ENCODE results near the gene ESRRG.

DNA sequence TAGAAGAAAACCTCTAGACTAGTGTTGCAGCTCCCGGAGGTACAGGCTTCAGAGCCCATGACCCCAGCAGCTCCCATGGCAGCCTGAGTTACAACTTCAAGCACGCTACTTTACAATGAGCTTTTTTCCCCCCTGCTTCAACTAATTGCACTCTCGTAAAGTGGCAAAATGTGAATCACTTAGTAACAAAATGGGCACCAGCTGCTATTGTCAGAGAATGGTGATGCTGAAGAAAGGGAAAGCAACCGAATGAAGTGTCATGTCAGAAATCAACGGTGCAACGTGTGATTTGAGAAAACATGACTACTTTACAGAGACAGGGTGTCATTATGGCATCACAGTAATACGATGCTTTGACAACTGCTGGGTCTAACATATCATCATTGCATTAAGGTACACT, 40.5 kb downstream of the ESRRG start:
- no peak for TF ChIP-seq POLR2A (IDR thresholded peaks at IDR 0.05)
- TF ChIP-seq, protein P1, sequence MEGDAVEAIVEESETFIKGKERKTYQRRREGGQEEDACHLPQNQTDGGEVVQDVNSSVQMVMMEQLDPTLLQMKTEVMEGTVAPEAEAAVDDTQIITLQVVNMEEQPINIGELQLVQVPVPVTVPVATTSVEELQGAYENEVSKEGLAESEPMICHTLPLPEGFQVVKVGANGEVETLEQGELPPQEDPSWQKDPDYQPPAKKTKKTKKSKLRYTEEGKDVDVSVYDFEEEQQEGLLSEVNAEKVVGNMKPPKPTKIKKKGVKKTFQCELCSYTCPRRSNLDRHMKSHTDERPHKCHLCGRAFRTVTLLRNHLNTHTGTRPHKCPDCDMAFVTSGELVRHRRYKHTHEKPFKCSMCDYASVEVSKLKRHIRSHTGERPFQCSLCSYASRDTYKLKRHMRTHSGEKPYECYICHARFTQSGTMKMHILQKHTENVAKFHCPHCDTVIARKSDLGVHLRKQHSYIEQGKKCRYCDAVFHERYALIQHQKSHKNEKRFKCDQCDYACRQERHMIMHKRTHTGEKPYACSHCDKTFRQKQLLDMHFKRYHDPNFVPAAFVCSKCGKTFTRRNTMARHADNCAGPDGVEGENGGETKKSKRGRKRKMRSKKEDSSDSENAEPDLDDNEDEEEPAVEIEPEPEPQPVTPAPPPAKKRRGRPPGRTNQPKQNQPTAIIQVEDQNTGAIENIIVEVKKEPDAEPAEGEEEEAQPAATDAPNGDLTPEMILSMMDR (IDR thresholded peaks at IDR 0.05) = no peak
